ENCODE measurements around the gene ZNF774. TPM values are rescaled to one million over a fixed set of nuclear protein-coding genes. Genes with fewer than 3 reads are reported as not detected.

ZNF774 gene
- total and polyA plus RNA-seq, 9 donors: 0.83 to 4.3 (median 2.4) TPM

GRCh38 chr15:90349821-90350220 lies 2.3 kb upstream of the ZNF774 start:
- no peak for DNase-seq
- Histone ChIP-seq H3K4me1 (ENCODE audit: insufficient read depth) (peaks cover 2% of the 10 kb centered on the region), H3K36me3 (no peaks in the 10 kb centered on the region), H3K4me3 (no peak overlapping the region), H3K9me3 (no peaks in the 10 kb centered on the region), H3K27me3 (no peaks in the 10 kb centered on the region), H3K27ac (no peak overlapping the region)
- intact Hi-C loops (cut with DNase I): no loop called here
- WGBS, 3 donors: 95 to 97% (median 95%) methylated on average over 9 of the region's 9 CpGs
- no peak for TF ChIP-seq CTCF (IDR thresholded peaks at IDR 0.05)
- no peak for TF ChIP-seq POLR2A (IDR thresholded peaks at IDR 0.05)
- TF ChIP-seq EP300 (IDR thresholded peaks at IDR 0.05): no peak

DNA sequence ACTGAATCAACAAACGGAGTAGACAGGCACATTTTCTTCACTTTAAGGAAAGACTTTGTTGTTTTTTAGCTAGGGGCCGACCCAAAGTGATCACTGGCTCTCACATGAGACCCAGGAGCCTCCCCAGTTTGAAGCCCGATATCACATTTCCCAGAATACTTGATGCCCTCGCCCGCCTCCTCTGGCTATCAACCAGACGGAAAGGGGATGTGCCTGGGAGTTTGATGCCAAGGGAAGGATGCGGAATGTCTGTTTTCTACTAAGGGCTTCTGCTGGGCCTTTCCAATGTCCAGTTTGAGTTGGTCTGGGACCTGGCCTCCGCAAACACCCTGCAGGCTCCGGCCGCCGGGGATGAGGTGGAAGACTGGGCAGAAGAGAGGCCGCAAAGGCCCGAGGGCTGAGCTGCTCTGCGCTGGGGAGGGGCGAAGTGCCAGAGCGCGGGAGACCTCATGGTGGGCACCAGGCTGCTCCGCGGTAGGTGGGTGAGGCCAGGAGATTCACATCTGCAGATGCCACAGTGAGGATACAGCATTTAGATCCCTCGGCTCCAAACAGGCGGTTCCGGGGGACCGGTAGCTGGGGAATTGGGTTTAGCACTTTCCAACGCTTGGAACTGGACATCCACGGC lies 491 bp upstream of the ZNF774 start:
- 34 to 39% (median 36%) methylated on average over 25 of the region's 25 CpGs for WGBS, 3 donors
- Histone ChIP-seq H3K4me1 (ENCODE audit: insufficient read depth) (peaks cover 2% of the 10 kb centered on the region), H3K4me3 (peak overlapping the region; percentile 96), H3K36me3 (no peaks in the 10 kb centered on the region), H3K9me3 (no peaks in the 10 kb centered on the region), H3K27me3 (no peaks in the 10 kb centered on the region), H3K27ac (no peak overlapping the region)
- DNase-seq: no peak
- no peak for TF ChIP-seq POLR2A (IDR thresholded peaks at IDR 0.05)
- TF ChIP-seq EP300 (IDR thresholded peaks at IDR 0.05): no peak
- no peak for TF ChIP-seq CTCF (IDR thresholded peaks at IDR 0.05)
- intact Hi-C loops (cut with DNase I): no loop called here

- no peaks in the 10 kb centered on the region for H3K9me3 ChIP-seq
- H3K36me3 ChIP-seq: no peaks in the 10 kb centered on the region
- no peak overlapping the region for H3K27ac ChIP-seq
- peaks cover 2% of the 10 kb centered on the region for H3K4me1 ChIP-seq (ENCODE audit: insufficient read depth)
- no peaks in the 10 kb centered on the region for H3K27me3 ChIP-seq
- DNase-seq: no peak
- no peak overlapping the region for H3K4me3 ChIP-seq
- 83 to 97% (median 96%) methylated on average over 2 of the region's 2 CpGs for WGBS, 3 donors
- TF ChIP-seq CTCF (IDR thresholded peaks at IDR 0.05) (no peak), POLR2A (IDR thresholded peaks at IDR 0.05) (no peak), EP300 (IDR thresholded peaks at IDR 0.05) (no peak)
- intact Hi-C loops (cut with DNase I): no loop called here
Observed at GRCh38 chr15:90354986-90355385, 2.9 kb downstream of the ZNF774 start.

DNA sequence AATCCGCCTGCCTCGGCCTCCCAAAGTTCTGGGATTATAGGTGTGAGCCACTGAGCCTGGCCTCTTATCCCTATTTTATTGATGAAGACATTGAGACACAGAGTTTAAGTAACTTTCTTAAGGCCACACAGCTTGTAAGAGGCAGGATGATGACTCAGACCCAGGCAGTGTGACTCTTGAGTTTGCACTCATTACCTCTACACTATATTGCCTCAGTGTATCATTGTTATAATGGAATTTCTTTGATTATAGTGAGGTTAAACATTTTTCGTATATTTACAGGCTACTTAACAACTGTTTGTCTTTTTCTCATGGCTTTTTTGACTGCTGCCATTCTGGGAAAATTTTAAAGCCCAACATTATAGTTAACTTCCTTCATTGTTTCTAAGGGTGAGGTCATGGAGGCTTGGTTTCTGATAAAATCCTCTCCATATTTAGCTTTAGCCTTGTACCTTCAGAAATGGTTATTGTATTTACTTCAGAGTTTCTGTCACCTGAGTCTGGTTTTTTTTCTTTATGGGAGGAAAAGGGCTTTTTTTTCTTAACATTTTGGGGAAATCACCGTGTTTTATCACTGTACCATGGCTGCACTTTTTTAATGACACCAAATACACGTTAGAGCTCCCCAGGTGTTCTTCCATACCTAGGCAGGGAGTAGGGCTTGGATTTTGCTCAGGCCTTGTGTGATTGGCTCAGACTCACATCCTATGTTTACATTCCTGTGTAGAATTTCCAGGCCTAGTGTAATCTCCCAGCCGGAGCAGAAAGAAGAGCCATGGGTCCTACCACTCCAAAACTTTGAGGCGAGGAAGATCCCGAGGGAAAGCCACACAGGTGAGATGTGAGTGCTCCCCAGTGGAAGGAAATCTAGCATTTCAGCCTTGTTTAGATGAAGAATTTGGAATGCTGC lies 6.3 kb downstream of the ZNF774 start:
- TF ChIP-seq CTCF (IDR thresholded peaks at IDR 0.05): no peak
- TF ChIP-seq POLR2A (IDR thresholded peaks at IDR 0.05): no peak
- TF ChIP-seq EP300 (IDR thresholded peaks at IDR 0.05): no peak
- Histone ChIP-seq H3K4me1 (ENCODE audit: insufficient read depth) (peaks cover 1% of the 10 kb centered on the region), H3K36me3 (no peaks in the 10 kb centered on the region), H3K4me3 (no peak overlapping the region), H3K27ac (no peak overlapping the region), H3K27me3 (no peaks in the 10 kb centered on the region), H3K9me3 (no peaks in the 10 kb centered on the region)
- 57 to 73% (median 65%) methylated on average over 8 of the region's 8 CpGs for WGBS, 3 donors
- intact Hi-C loops (cut with DNase I): no loop called here
- no peak for DNase-seq

Measured in ovary (tissue), 9 donors.